Esophagus muscularis mucosa (tissue), 3 donors: Measurements from ENCODE around the gene CCAR1.

Experiments
- CTCF ChIP-seq, 3 experiments: fragments of 200-600 bp in 2 of 3; fragments of 450-650 bp in 1 of 3; sonication (generic) in 2 of 3; IDR thresholded peaks; one replicate each; pipeline ENCODE4 v1.5.1; 2017 to 2019; ENCODE audit warnings: antibody characterized with exemption in 3 of 3, mild to moderate bottlenecking in 2 of 3, moderate library complexity in 1 of 3
- POLR2A ChIP-seq: fragments of 450-650 bp; IDR thresholded peaks from one replicate; pipeline ENCODE4 v1.6.1; 2017; ENCODE audit warnings: antibody characterized with exemption, moderate library complexity, mild to moderate bottlenecking, low read depth
- POLR2AphosphoS5 ChIP-seq, 2 donors: sonication (generic); formaldehyde crosslinking; IDR thresholded peaks; one replicate each; pipeline ENCODE4 v1.6.1; 2017; ENCODE audit warnings: antibody characterized with exemption in 2 of 2

GRCh38 chr10:68832601-68833000 is 111.6 kb downstream of the CCAR1 start:
- TF ChIP-seq CTCF (IDR thresholded peaks at IDR 0.05) (no peak), POLR2A (no peak), POLR2AphosphoS5 (IDR thresholded peaks at IDR 0.05) (no peak)
